Measurements from ENCODE around the gene NEUROG3.

DNA sequence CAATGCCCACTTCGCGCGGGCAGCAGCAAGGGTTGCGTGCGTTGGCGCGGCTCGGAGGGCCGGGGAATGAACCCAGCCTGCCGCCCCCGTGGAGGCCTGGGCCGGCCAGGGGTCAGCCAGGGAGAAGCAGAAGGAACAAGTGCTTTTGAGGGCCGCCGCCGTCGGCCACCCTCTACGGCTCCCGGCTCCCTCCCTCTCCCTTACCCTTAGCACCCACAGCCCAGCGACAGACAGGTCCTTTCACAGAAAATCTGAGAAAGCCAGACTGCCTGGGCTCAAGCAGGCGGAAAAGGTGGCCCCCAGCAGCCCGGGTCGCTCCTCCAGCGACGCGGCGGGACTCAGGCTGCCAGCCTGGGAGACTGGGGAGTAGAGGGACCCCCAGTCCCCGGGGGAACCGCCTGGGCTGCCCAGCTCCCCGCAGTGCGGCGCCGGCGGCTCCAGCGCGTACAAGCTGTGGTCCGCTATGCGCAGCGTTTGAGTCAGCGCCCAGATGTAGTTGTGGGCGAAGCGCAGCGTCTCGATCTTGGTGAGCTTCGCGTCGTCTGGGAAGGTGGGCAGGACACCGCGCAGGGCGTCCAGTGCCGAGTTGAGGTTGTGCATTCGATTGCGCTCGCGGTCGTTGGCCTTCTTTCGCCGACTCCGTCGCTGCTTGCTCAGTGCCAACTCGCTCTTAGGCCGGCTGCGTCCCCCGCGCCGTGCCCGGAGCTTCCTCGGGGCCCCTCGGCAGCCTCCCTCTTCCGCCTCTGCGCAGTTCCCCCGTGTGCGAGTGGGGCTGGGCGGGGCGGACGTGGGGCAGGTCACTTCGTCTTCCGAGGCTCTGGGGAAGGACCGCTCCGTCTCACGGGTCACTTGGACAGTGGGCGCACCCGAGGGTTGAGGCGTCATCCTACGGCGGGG, 815 bp downstream of the NEUROG3 start:
- no peak for TF ChIP-seq ZNF274 (IDR thresholded peaks at IDR 0.05; ENCODE audit: insufficient read depth, insufficient read length)
- no peak for TF ChIP-seq CBFB (IDR thresholded peaks at IDR 0.05; ENCODE audit: low read depth)
- TF ChIP-seq ZNF384 (IDR thresholded peaks at IDR 0.05; ENCODE audit: borderline replicate concordance, low read depth, low read length), result no peak
- no peak for TF ChIP-seq EP300 (IDR thresholded peaks at IDR 0.05; ENCODE audit: borderline replicate concordance in 1 of 2, control insufficient read depth in 1 of 2, low read depth in 2 of 2, low read length in 2 of 2)
- no peak for TF ChIP-seq BHLHE40 (IDR thresholded peaks at IDR 0.05; ENCODE audit: borderline replicate concordance in 1 of 2, low read depth in 2 of 2, low read length in 1 of 2)
- no peak for TF ChIP-seq RAD21 (IDR thresholded peaks at IDR 0.05; ENCODE audit: insufficient read depth, low read depth, low read length)
- TF ChIP-seq TCF12 (IDR thresholded peaks at IDR 0.05; ENCODE audit: low read depth, low read length), result no peak
- no peak for TF ChIP-seq NR2F1 (conservative IDR thresholded peaks at IDR 0.05)
- TF ChIP-seq CTCF (IDR thresholded peaks at IDR 0.05 in 2 of 3, conservative IDR thresholded peaks at IDR 0.05 in 1 of 3; ENCODE audit: control insufficient read depth in 2 of 3, extremely low read depth in 1 of 3, insufficient read depth in 1 of 3, low read depth in 3 of 3, low read length in 3 of 3), result no peak
- TF ChIP-seq, protein P1, sequence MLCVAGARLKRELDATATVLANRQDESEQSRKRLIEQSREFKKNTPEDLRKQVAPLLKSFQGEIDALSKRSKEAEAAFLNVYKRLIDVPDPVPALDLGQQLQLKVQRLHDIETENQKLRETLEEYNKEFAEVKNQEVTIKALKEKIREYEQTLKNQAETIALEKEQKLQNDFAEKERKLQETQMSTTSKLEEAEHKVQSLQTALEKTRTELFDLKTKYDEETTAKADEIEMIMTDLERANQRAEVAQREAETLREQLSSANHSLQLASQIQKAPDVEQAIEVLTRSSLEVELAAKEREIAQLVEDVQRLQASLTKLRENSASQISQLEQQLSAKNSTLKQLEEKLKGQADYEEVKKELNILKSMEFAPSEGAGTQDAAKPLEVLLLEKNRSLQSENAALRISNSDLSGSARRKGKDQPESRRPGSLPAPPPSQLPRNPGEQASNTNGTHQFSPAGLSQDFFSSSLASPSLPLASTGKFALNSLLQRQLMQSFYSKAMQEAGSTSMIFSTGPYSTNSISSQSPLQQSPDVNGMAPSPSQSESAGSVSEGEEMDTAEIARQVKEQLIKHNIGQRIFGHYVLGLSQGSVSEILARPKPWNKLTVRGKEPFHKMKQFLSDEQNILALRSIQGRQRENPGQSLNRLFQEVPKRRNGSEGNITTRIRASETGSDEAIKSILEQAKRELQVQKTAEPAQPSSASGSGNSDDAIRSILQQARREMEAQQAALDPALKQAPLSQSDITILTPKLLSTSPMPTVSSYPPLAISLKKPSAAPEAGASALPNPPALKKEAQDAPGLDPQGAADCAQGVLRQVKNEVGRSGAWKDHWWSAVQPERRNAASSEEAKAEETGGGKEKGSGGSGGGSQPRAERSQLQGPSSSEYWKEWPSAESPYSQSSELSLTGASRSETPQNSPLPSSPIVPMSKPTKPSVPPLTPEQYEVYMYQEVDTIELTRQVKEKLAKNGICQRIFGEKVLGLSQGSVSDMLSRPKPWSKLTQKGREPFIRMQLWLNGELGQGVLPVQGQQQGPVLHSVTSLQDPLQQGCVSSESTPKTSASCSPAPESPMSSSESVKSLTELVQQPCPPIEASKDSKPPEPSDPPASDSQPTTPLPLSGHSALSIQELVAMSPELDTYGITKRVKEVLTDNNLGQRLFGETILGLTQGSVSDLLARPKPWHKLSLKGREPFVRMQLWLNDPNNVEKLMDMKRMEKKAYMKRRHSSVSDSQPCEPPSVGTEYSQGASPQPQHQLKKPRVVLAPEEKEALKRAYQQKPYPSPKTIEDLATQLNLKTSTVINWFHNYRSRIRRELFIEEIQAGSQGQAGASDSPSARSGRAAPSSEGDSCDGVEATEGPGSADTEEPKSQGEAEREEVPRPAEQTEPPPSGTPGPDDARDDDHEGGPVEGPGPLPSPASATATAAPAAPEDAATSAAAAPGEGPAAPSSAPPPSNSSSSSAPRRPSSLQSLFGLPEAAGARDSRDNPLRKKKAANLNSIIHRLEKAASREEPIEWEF (IDR thresholded peaks at IDR 0.05; ENCODE audit: insufficient replicate concordance, low read depth, low read length), result no peak
- no peak for TF ChIP-seq POLR2AphosphoS2 (IDR thresholded peaks at IDR 0.05; ENCODE audit: low read depth, low read length)
- no peak for TF ChIP-seq EGR1 (IDR thresholded peaks at IDR 0.05; ENCODE audit: borderline replicate concordance in 1 of 2, low read depth in 2 of 2, low read length in 2 of 2)
- no peak for TF ChIP-seq ESRRA (IDR thresholded peaks at IDR 0.05; ENCODE audit: low read length)

All from GM12878 (cell line).